Fibroblast of lung (primary cell): ENCODE measurements around the gene OCIAD1. TPM values are rescaled to one million over a fixed set of nuclear protein-coding genes. Genes with fewer than 3 reads are reported as not detected.
A peak's percentile ranks its signal among the peaks of the same experiment; 100 is the strongest.

Experiments
- DNase-seq, 2 donors: peaks; one replicate each; pipeline versions ENCODE4 v3.0.0 to v3.0.0-alpha.2; 2010; ENCODE audit warnings: low read depth in 2 of 2
- H2AFZ ChIP-seq: 2 replicates; pipeline ENCODE4 v1.5.1; 2012; ENCODE audit warnings: low read length, control low read depth, inconsistent platforms
- H3K27ac ChIP-seq: 2 replicates; pipeline ENCODE4 v1.5.1; 2011; ENCODE audit warnings: low read length, control low read depth; ENCODE audit not compliant: insufficient read depth
- H3K27me3 ChIP-seq: 2 replicates; pipeline ENCODE4 v1.5.1; 2011; ENCODE audit warnings: mild to moderate bottlenecking, low read length; ENCODE audit not compliant: control insufficient read depth, insufficient read depth
- H3K36me3 ChIP-seq: 2 replicates; pipeline ENCODE4 v1.5.1; 2011; ENCODE audit warnings: low read length; ENCODE audit not compliant: control insufficient read depth, insufficient read depth
- H3K4me1 ChIP-seq: 2 replicates; pipeline ENCODE4 v1.5.1; 2011; ENCODE audit warnings: low read length; ENCODE audit not compliant: control insufficient read depth, insufficient read depth; ENCODE audit errors: extremely low read depth
- H3K4me2 ChIP-seq: 2 replicates; pipeline ENCODE4 v1.5.1; 2011; ENCODE audit warnings: low read length, control low read depth; ENCODE audit not compliant: insufficient read depth; ENCODE audit errors: extremely low read depth
- H3K4me3 ChIP-seq, 4 experiments: fragments of 200-600 bp in 1 of 4; sonication (generic) in 1 of 4; replicated peaks in 1 of 4; 2 replicates each; pipeline ENCODE4 v1.5.1; 2011 to 2016; ENCODE audit warnings: low read length in 4 of 4, low read depth in 3 of 4, mild to moderate bottlenecking in 3 of 4, control low read depth in 2 of 4, inconsistent platforms in 1 of 4, mixed read lengths in 1 of 4; ENCODE audit not compliant: insufficient read depth in 1 of 4; ENCODE audit errors: control extremely low read depth in 1 of 4
- H3K79me2 ChIP-seq: 2 replicates; pipeline ENCODE4 v1.5.1; 2012; ENCODE audit warnings: mild to moderate bottlenecking, low read length, inconsistent platforms; ENCODE audit not compliant: control insufficient read depth, insufficient read depth
- H3K9ac ChIP-seq: 2 replicates; pipeline ENCODE4 v1.5.1; 2011; ENCODE audit warnings: mild to moderate bottlenecking, low read length, control low read depth; ENCODE audit not compliant: insufficient read depth
- H3K9me3 ChIP-seq: 2 replicates; pipeline ENCODE4 v1.5.1; 2012; ENCODE audit warnings: low read depth, low read length; ENCODE audit not compliant: control insufficient read depth, insufficient read depth
- H4K20me1 ChIP-seq: 2 replicates; pipeline ENCODE4 v1.5.1; 2011; ENCODE audit warnings: low read length; ENCODE audit not compliant: control insufficient read depth, insufficient read depth; ENCODE audit errors: extremely low read depth
- CTCF ChIP-seq, 2 donors: IDR thresholded peaks in 1 of 2; conservative IDR thresholded peaks in 1 of 2; 1 replicate in 1 of 2; 2 replicates in 1 of 2; pipeline ENCODE4 v1.5.1; 2011 to 2012; ENCODE audit warnings: low read length in 2 of 2, control low read depth in 1 of 2, inconsistent platforms in 1 of 2, low read depth in 1 of 2, mild to moderate bottlenecking in 1 of 2
- EZH2 ChIP-seq: IDR thresholded peaks from 2 replicates; pipeline ENCODE4 v1.5.1; 2012; ENCODE audit warnings: low read length, control low read depth, mild to moderate bottlenecking; ENCODE audit errors: missing control alignments
- polyA plus RNA-seq, 2 donors: library from polyadenylated mRNA; depleted of rRNA in 1 of 2; stranded (reverse) in 1 of 2; unstranded in 1 of 2; fragments of >200 nt; gene quantifications; 2 replicates each; pipeline ENCODE4 v1.2.1, GENCODE V29; 2011 to 2012; ENCODE audit warnings: missing spikeins in 1 of 2
- total RNA-seq: library from RNA; depleted of rRNA; stranded (reverse); fragments of >200 nt; gene quantifications from 2 replicates; pipeline ENCODE4 v1.2.1, GENCODE V29; 2014

OCIAD1 gene
- total and polyA plus RNA-seq, 2 donors (not counting 1 experiment from before 2014, with no cell fraction given), result 92.8 to 163 TPM

GRCh38 chr4:48854982-48855381 is 24.1 kb downstream of the OCIAD1 start:
- Histone ChIP-seq H3K9ac (no peak overlapping the region), H3K79me2 (no peaks in the 10 kb centered on the region), H2AFZ (no peak overlapping the region), H3K36me3 (peaks cover 8% of the 10 kb centered on the region), H3K27me3 (no peaks in the 10 kb centered on the region), H3K9me3 (no peaks in the 10 kb centered on the region), H3K4me2 (no peak overlapping the region), H4K20me1 (no peaks in the 10 kb centered on the region), H3K4me1 (no peaks in the 10 kb centered on the region), H3K27ac (no peak overlapping the region), H3K4me3 (no peak overlapping the region)
- no peak for TF ChIP-seq CTCF (conservative IDR thresholded peaks at IDR 0.05 in 1 of 2, IDR thresholded peaks at IDR 0.05 in 1 of 2; ENCODE audit: low read depth in 1 of 2, low read length in 2 of 2)
- no peak for TF ChIP-seq EZH2
- peak in 1 of 2 donors; percentile 7 for DNase-seq

- peaks cover 6% of the 10 kb centered on the region for H3K36me3 ChIP-seq
- H3K27me3 ChIP-seq, result no peaks in the 10 kb centered on the region
Measured at GRCh38 chr4:48858130-48858529, 27.2 kb downstream of the OCIAD1 start.

GRCh38 chr4:48862038-48862437 is 31.1 kb downstream of the OCIAD1 start:
- no peak overlapping the region for H2AFZ ChIP-seq
- TF ChIP-seq CTCF (conservative IDR thresholded peaks at IDR 0.05 in 1 of 2, IDR thresholded peaks at IDR 0.05 in 1 of 2; ENCODE audit: low read depth in 1 of 2, low read length in 2 of 2) (no peak), EZH2 (no peak)
- no peaks in the 10 kb centered on the region for H4K20me1 ChIP-seq
- H3K79me2 ChIP-seq, result no peaks in the 10 kb centered on the region
- H3K4me1 ChIP-seq, result no peaks in the 10 kb centered on the region
- DNase-seq, result no peak
- no peak overlapping the region for H3K27ac ChIP-seq
- H3K4me2 ChIP-seq, result no peak overlapping the region
- no peak overlapping the region for H3K9ac ChIP-seq
- no peaks in the 10 kb centered on the region for H3K27me3 ChIP-seq
- H3K9me3 ChIP-seq, result no peaks in the 10 kb centered on the region
- H3K36me3 ChIP-seq, result peaks cover 6% of the 10 kb centered on the region
- H3K4me3 ChIP-seq, result no peak overlapping the region

More at GRCh38 chr4:48858130-48858529, 27.2 kb downstream of the OCIAD1 start:
- Histone ChIP-seq H3K4me1 (no peaks in the 10 kb centered on the region), H3K79me2 (no peaks in the 10 kb centered on the region), H3K4me3 (no peak overlapping the region), H3K4me2 (no peak overlapping the region), H3K27ac (no peak overlapping the region), H3K9ac (no peak overlapping the region), H2AFZ (no peak overlapping the region), H3K9me3 (no peaks in the 10 kb centered on the region), H4K20me1 (no peaks in the 10 kb centered on the region)
- TF ChIP-seq EZH2, result no peak
- DNase-seq, result peak in 1 of 2 donors; percentile 44
